ENCODE measurements around the gene KBTBD8.

The KBTBD8 gene

DNA sequence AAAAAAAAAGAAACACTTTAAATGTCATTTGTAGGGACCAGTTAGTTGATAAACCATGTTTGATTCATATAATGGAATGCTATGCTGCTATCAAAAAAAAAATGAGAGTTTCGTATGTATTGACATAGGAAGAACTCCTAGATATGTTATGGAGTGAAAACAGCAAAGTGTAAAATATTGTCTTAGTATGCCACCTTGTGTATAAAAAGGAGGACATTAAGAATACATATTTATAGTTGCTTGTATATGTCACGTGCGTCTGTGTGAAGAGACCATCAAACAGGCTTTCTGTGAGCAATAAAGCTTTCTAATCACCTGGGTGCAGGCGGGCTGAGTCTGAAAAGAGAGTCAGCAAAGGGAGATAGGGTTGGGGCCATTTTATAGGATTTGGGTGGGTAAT, 39.5 kb downstream of the KBTBD8 start:
- DNase-seq, result peak; percentile 4

GRCh38 chr3:67044295-67044694, 46.2 kb downstream of the KBTBD8 start:
- DNase-seq, result peak; percentile 38

- DNase-seq, result peak; percentile 3
Observed at GRCh38 chr3:67044955-67045354, 46.8 kb downstream of the KBTBD8 start.

- DNase-seq, result no peak
Observed at GRCh38 chr3:67045711-67046465, 47.8 kb downstream of the KBTBD8 start.

DNA sequence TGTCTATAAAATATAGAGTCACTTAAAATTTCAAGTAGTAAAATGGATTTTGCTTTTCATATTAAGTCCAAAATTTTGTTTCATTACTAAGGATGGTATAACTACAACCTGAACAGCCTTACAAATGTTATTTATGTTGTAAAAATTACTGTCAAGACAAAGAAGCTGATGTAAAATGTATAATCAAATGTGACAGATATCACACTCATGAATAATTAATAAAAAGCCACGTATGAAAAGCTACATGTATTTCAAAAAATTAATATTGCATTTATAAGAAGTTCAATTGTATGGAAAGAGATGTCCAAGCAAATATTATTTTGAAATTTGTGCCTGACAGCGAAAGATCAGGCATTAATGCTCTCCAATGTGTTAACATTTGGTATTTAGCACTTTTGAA, 48.9 kb downstream of the KBTBD8 start:
- DNase-seq, result no peak

GRCh38 chr3:67048067-67048714, 50.1 kb downstream of the KBTBD8 start:
- DNase-seq, result no peak

DNA sequence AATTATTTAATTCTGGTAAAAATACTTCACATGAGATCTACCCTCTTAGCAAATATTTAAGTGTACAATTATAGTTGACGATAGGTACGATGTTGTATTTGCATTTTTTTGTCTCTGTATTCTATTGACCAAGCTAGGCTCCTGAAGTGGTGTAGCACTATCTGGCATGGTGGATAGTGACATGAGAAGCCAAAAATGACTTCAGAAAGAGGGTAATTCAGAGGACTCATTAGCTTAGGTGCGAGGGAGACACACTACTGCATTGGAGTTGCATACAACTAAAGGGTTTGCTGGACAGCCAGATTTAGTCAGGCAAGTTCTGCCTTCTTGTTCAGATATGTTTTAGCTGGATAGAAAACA, 50.6 kb downstream of the KBTBD8 start:
- DNase-seq, result no peak

- no peak for DNase-seq
Observed at GRCh38 chr3:67059443-67059842, 61.3 kb downstream of the KBTBD8 start.

All from fibroblast of upper back skin (primary cell).